Measurements from ENCODE around the gene COL4A2. TPM values are rescaled to one million over a fixed set of nuclear protein-coding genes. Genes with fewer than 3 reads are reported as not detected.

COL4A2 gene
- total and polyA plus RNA-seq, 9 donors: 59.5 to 171 (median 136) TPM

DNA sequence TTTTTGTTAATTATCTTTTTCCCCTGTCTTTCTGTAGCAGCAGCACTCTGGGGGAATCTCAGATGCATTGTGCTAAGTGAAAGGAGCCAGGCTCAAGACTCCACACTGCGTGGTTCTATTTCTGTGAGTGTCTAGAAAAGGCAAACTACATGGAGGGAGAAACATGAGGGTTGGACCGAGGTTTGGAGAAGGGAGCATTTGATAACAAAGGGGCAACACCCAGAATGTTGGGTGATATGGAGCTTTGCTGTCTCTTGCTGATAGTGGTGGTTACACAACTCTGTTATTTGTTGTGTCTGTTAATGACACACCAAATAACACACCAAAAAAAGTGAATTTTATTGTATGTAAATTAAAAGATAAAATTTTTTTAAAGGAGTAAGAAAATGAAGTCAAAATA, 107.8 kb downstream of the COL4A2 start:
- 57 to 74% (median 73%) methylated on average over 2 of the region's 2 CpGs for whole genome bisulfite sequencing, 3 donors
- no peak overlapping the region for H3K4me3 ChIP-seq
- H3K27me3 ChIP-seq: no peaks in the 10 kb centered on the region
- H3K9me3 ChIP-seq: no peaks in the 10 kb centered on the region
- TF ChIP-seq POLR2A (IDR thresholded peaks at IDR 0.05) (no peak), EP300 (IDR thresholded peaks at IDR 0.05) (no peak)
- TF ChIP-seq, protein P1, sequence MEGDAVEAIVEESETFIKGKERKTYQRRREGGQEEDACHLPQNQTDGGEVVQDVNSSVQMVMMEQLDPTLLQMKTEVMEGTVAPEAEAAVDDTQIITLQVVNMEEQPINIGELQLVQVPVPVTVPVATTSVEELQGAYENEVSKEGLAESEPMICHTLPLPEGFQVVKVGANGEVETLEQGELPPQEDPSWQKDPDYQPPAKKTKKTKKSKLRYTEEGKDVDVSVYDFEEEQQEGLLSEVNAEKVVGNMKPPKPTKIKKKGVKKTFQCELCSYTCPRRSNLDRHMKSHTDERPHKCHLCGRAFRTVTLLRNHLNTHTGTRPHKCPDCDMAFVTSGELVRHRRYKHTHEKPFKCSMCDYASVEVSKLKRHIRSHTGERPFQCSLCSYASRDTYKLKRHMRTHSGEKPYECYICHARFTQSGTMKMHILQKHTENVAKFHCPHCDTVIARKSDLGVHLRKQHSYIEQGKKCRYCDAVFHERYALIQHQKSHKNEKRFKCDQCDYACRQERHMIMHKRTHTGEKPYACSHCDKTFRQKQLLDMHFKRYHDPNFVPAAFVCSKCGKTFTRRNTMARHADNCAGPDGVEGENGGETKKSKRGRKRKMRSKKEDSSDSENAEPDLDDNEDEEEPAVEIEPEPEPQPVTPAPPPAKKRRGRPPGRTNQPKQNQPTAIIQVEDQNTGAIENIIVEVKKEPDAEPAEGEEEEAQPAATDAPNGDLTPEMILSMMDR (IDR thresholded peaks at IDR 0.05): no peak
- no peaks in the 10 kb centered on the region for H3K36me3 ChIP-seq
- DNase-seq: no peak
- intact Hi-C loops (cut with DNase I): loop anchor here (5.0 to 10.0 kb wide), 8 partner anchors 73 to 193 kb away; partner anchors contain the start of genes COL4A1 (in 3 of the 4) and COL4A2 (in 3 of the 4)
- H3K4me1 ChIP-seq (ENCODE audit: insufficient read depth): peaks cover 18% of the 10 kb centered on the region
- no peak overlapping the region for H3K27ac ChIP-seq

DNA sequence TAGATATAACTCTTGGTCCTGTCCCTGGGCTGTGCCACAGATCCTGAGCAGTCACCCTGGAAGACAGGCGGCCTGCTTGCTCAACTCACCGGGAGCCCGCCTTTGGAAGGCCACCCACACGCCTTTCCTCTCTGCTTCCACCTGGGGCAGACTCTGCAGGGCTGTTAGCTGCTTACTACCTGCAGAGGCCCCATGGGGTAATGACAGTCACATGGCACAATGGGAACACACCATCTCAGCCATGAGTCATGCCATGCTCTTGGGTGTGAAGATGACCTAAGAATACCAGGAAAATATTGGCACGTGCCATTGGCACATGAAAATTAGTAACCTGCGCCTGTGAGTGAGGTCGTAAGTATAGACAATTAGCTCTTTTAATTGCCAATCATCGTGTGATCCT, 108.6 kb downstream of the COL4A2 start:
- Histone ChIP-seq H3K36me3 (no peaks in the 10 kb centered on the region), H3K4me3 (no peak overlapping the region), H3K9me3 (no peaks in the 10 kb centered on the region), H3K4me1 (ENCODE audit: insufficient read depth) (peaks cover 18% of the 10 kb centered on the region), H3K27ac (peak overlapping the region in 1 of 2 donors; percentile 38), H3K27me3 (no peaks in the 10 kb centered on the region)
- intact Hi-C loops (cut with DNase I): loop anchor here in 3 of 4 donors (10.0 kb wide), 4 partner anchors 101 to 191 kb away; partner anchors contain the start of genes COL4A1 (in 2 of the 3) and COL4A2 (in 2 of the 3)
- no peak for DNase-seq
- 87 to 94% (median 92%) methylated on average over 8 of the region's 8 CpGs for WGBS, 3 donors
- TF ChIP-seq EP300 (IDR thresholded peaks at IDR 0.05): no peak
- TF ChIP-seq, protein P1 (IDR thresholded peaks at IDR 0.05): no peak
- TF ChIP-seq POLR2A (IDR thresholded peaks at IDR 0.05): no peak

DNA sequence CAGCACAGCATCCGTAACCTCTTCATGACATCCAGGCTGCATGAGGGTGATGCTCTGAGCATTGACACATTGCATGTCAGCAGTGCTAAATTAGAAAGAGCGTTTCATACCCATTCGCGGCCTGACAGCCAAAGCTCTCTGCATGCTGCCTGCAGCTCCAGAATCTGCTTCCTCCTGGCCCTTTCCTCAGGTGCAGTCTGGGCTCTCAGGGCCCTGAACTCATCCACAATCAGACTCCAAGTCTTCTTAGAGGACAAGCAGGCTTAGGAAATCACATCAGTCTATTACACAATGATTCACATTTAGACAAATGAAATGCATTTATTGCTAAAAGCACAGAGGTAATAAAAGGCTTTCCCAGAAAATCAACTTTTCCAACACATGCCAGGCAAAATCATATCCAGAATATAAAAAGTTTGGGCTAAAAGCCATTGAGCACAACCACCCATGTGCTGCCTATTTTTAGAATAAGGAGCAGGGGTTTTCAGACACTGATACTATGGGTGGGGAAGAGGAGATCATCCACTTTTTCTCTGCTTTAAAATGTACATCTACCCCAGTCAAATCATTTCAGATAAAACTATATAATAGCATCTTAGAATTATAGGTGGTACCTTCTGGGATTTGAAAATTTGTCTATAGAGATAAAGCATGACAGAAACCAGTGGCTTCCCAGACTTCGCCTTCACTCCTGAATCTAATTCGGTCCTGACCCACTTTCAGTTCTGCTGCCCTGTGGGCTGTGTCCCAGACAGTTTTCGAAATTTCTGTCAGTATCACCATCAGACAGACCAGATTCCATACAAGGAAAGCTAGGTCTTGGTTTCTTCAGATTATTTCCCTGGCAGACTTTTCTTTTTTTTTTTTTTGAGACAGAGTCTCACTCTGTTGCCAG, 109.3 kb downstream of the COL4A2 start:
- Histone ChIP-seq H3K9me3 (no peaks in the 10 kb centered on the region), H3K27me3 (no peaks in the 10 kb centered on the region), H3K36me3 (no peaks in the 10 kb centered on the region), H3K27ac (peak overlapping the region in 1 of 2 donors; percentile 38), H3K4me1 (ENCODE audit: insufficient read depth) (peaks cover 14% of the 10 kb centered on the region), H3K4me3 (no peak overlapping the region)
- DNase-seq: no peak
- 64 to 84% (median 74%) methylated on average over 7 of the region's 7 CpGs for WGBS, 3 donors
- TF ChIP-seq EP300 (IDR thresholded peaks at IDR 0.05) (no peak), POLR2A (IDR thresholded peaks at IDR 0.05) (no peak)
- TF ChIP-seq, protein P1 (IDR thresholded peaks at IDR 0.05): no peak
- intact Hi-C loops (cut with DNase I): loop anchor here in 3 of 4 donors (10.0 kb wide), 4 partner anchors 102 to 192 kb away; partner anchors contain the start of genes COL4A1 (in 2 of the 3) and COL4A2 (in 2 of the 3)

DNA sequence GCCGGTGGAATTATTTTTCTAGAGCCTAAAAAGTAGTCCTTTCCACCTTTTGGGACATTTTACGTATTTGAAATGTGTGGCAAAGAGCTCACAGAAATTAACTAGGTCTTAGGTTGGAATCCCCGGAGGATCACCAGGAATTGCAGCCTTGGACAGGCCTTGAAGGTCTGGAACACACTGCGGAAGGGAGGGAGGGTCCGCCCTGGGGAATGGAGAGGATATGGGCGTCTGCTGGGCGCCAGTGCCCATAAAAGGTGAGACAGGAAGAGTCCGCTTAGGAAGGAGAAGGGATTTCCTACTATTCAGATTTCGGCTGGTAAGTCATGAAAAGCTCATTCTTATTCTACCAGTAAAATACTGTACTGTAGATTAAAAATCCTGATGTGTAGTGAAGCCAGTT, 111.9 kb downstream of the COL4A2 start:
- H3K4me3 ChIP-seq: no peak overlapping the region

More for the DNA sequence above, 111.9 kb downstream of the COL4A2 start:
- intact Hi-C loops (cut with DNase I): loop anchor here in 3 of 4 donors (10.0 kb wide), 4 partner anchors 104 to 194 kb away; partner anchors contain the start of genes COL4A1 (in 2 of the 3) and COL4A2 (in 2 of the 3)
- TF ChIP-seq POLR2A (IDR thresholded peaks at IDR 0.05) (no peak), EP300 (IDR thresholded peaks at IDR 0.05) (no peak)
- TF ChIP-seq, protein P1 (IDR thresholded peaks at IDR 0.05): no peak
- H3K27ac ChIP-seq: no peak overlapping the region
- no peak for DNase-seq
- H3K4me1 ChIP-seq (ENCODE audit: insufficient read depth): peaks cover 6% of the 10 kb centered on the region
- H3K36me3 ChIP-seq: no peaks in the 10 kb centered on the region
- H3K27me3 ChIP-seq: no peaks in the 10 kb centered on the region
- WGBS, 3 donors: 82 to 90% (median 86%) methylated on average over 9 of the region's 9 CpGs
- H3K9me3 ChIP-seq: no peaks in the 10 kb centered on the region

Data from ovary (tissue), 9 donors.